HepG2 (cell line): ENCODE measurements around the gene GZMH.

Source experiments
- KAT7 ChIP-seq: IDR thresholded peaks from 2 replicates; pipeline ENCODE4 v1.6.1; 2018; ENCODE audit warnings: borderline replicate concordance, missing compliant biosample characterization
- NCOR1 ChIP-seq: fragments of 200-600 bp; sonication (generic); IDR thresholded peaks from 2 replicates; pipeline ENCODE4 v1.7.0; 2017; ENCODE audit warnings: antibody characterized with exemption, low read length, borderline replicate concordance
- SRSF9 ChIP-seq: fragments of 200-400 bp; formaldehyde crosslinking; IDR thresholded peaks from 2 replicates; pipeline ENCODE4 v1.6.1; 2018; ENCODE audit warnings: borderline replicate concordance, mild to moderate bottlenecking, low read depth, low read length; ENCODE audit not compliant: insufficient read depth, poor library complexity, severe bottlenecking
- TRIM24 ChIP-seq: sonication (generic); formaldehyde crosslinking; IDR thresholded peaks from 2 replicates; pipeline ENCODE4 v1.8.0; 2022; ENCODE audit warnings: mild to moderate bottlenecking, missing genetic modification reagents
- ZNF124 ChIP-seq: sonication (generic); formaldehyde crosslinking; IDR thresholded peaks from 2 replicates; pipeline ENCODE4 v1.4.0; 2020; ENCODE audit warnings: missing genetic modification reagents
- TF ChIP-seq, protein P1 (sequence below): sonication (generic); formaldehyde crosslinking; IDR thresholded peaks from 2 replicates; pipeline ENCODE4 v1.4.0; 2020; ENCODE audit warnings: mild to moderate bottlenecking, missing genetic modification reagents
- TF ChIP-seq, protein P2 (sequence below): sonication (generic); formaldehyde crosslinking; IDR thresholded peaks from 2 replicates; pipeline ENCODE4 v1.5.0; 2020; ENCODE audit warnings: mild to moderate bottlenecking, missing genetic modification reagents, moderate library complexity
- TF ChIP-seq, protein P3 (sequence below): sonication (generic); formaldehyde crosslinking; IDR thresholded peaks from 2 replicates; pipeline ENCODE4 v1.5.0; 2020; ENCODE audit warnings: missing genetic modification reagents
- TF ChIP-seq, protein P4 (sequence below): sonication (generic); formaldehyde crosslinking; IDR thresholded peaks from 2 replicates; pipeline ENCODE4 v1.5.1; 2020; ENCODE audit warnings: missing genetic modification reagents, mild to moderate bottlenecking, borderline replicate concordance

DNA sequence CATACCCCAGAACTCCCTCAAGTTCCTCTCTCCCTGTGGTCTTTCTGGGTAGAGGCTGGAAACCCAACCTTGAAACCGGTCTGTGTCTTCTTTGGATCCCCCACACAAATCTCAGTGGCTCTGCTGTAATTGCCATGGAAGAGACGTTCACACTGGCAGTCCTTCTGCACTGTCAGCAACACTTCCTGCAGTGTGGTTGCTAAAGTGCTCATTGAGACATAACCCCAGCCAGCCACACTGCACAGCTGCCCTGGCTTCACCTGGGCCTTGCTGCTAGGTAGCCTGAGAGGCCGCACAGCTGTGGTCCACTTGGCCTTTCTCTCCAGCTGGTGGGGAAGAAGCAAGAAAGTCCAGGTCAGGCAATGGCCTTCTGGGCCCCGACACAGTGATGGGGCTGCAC is 2.4 kb downstream of the GZMH start:
- TF ChIP-seq KAT7 (CRISPR knock-in tag) (no peak), NCOR1 (no peak), ZNF124 (CRISPR knock-in tag) (no peak), TRIM24 (CRISPR knock-in tag) (no peak), SRSF9 (no peak)
- TF ChIP-seq, protein P1, sequence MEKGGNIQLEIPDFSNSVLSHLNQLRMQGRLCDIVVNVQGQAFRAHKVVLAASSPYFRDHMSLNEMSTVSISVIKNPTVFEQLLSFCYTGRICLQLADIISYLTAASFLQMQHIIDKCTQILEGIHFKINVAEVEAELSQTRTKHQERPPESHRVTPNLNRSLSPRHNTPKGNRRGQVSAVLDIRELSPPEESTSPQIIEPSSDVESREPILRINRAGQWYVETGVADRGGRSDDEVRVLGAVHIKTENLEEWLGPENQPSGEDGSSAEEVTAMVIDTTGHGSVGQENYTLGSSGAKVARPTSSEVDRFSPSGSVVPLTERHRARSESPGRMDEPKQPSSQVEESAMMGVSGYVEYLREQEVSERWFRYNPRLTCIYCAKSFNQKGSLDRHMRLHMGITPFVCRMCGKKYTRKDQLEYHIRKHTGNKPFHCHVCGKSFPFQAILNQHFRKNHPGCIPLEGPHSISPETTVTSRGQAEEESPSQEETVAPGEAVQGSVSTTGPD (CRISPR knock-in tag), result no peak
- TF ChIP-seq, protein P2, sequence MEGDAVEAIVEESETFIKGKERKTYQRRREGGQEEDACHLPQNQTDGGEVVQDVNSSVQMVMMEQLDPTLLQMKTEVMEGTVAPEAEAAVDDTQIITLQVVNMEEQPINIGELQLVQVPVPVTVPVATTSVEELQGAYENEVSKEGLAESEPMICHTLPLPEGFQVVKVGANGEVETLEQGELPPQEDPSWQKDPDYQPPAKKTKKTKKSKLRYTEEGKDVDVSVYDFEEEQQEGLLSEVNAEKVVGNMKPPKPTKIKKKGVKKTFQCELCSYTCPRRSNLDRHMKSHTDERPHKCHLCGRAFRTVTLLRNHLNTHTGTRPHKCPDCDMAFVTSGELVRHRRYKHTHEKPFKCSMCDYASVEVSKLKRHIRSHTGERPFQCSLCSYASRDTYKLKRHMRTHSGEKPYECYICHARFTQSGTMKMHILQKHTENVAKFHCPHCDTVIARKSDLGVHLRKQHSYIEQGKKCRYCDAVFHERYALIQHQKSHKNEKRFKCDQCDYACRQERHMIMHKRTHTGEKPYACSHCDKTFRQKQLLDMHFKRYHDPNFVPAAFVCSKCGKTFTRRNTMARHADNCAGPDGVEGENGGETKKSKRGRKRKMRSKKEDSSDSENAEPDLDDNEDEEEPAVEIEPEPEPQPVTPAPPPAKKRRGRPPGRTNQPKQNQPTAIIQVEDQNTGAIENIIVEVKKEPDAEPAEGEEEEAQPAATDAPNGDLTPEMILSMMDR, result no peak
- TF ChIP-seq, protein P3, sequence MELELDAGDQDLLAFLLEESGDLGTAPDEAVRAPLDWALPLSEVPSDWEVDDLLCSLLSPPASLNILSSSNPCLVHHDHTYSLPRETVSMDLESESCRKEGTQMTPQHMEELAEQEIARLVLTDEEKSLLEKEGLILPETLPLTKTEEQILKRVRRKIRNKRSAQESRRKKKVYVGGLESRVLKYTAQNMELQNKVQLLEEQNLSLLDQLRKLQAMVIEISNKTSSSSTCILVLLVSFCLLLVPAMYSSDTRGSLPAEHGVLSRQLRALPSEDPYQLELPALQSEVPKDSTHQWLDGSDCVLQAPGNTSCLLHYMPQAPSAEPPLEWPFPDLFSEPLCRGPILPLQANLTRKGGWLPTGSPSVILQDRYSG, result no peak
- TF ChIP-seq, protein P4, sequence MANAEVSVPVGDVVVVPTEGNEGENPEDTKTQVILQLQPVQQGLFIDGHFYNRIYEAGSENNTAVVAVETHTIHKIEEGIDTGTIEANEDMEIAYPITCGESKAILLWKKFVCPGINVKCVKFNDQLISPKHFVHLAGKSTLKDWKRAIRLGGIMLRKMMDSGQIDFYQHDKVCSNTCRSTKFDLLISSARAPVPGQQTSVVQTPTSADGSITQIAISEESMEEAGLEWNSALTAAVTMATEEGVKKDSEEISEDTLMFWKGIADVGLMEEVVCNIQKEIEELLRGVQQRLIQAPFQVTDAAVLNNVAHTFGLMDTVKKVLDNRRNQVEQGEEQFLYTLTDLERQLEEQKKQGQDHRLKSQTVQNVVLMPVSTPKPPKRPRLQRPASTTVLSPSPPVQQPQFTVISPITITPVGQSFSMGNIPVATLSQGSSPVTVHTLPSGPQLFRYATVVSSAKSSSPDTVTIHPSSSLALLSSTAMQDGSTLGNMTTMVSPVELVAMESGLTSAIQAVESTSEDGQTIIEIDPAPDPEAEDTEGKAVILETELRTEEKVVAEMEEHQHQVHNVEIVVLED (CRISPR knock-in tag), result no peak
